ENCODE measurements around the gene AATK.
"Not testable (repeated sequence)": the region's sequence is repeated elsewhere in the genome, so short reads cannot be mapped to it uniquely, and the experiment has no call there.

Gene AATK

GRCh38 chr17:81092518-81093095 is 73.4 kb downstream of the AATK start:
- DNase-seq (ENCODE audit: low spot score) = no peak

GRCh38 chr17:81091774-81092517 is 74.1 kb downstream of the AATK start:
- no peak for DNase-seq (ENCODE audit: low spot score)

GRCh38 chr17:81091154-81091553 is 74.9 kb downstream of the AATK start:
- no peak for DNase-seq (ENCODE audit: low spot score)

GRCh38 chr17:81090361-81091136 is 75.5 kb downstream of the AATK start:
- DNase-seq (ENCODE audit: low spot score) = peak; percentile 6

GRCh38 chr17:81086789-81087551 is 79.1 kb downstream of the AATK start:
- DNase-seq (ENCODE audit: low spot score) = no peak

- DNase-seq (ENCODE audit: low spot score) = no peak
Measured at GRCh38 chr17:81085420-81085911, 80.6 kb downstream of the AATK start.

- DNase-seq (ENCODE audit: low spot score) = no peak
Measured at GRCh38 chr17:81084680-81085419, 81.2 kb downstream of the AATK start.

- DNase-seq (ENCODE audit: low spot score) = no peak
Measured at GRCh38 chr17:81083125-81083765, 82.8 kb downstream of the AATK start.

GRCh38 chr17:81082177-81083073 is 83.6 kb downstream of the AATK start:
- no peak for DNase-seq (ENCODE audit: low spot score)

- no peak for DNase-seq (ENCODE audit: low spot score)
Measured at GRCh38 chr17:81081222-81082176, 84.5 kb downstream of the AATK start.

GRCh38 chr17:81080019-81080418 is 86.0 kb downstream of the AATK start:
- DNase-seq (ENCODE audit: low spot score) = no peak

GRCh38 chr17:81078026-81078913 is 87.8 kb downstream of the AATK start:
- DNase-seq (ENCODE audit: low spot score) = not testable (repeated sequence)

- DNase-seq (ENCODE audit: low spot score) = no peak
Measured at GRCh38 chr17:81076141-81076679, 89.8 kb downstream of the AATK start.

GRCh38 chr17:81075307-81075706 is 90.7 kb downstream of the AATK start:
- no peak for DNase-seq (ENCODE audit: low spot score)

- DNase-seq (ENCODE audit: low spot score) = no peak
Measured at GRCh38 chr17:81074875-81075274, 91.1 kb downstream of the AATK start.

- no peak for DNase-seq (ENCODE audit: low spot score)
Measured at GRCh38 chr17:81073967-81074839, 91.8 kb downstream of the AATK start.

All from hematopoietic multipotent progenitor cell treated with erythropoietin and hydrocortisone succinate and interleukin-3 and kit ligand, for 17 days (in vitro differentiated cells).